ENCODE results near the gene OR2V2.
"Not testable (repeated sequence)": the region's sequence is repeated elsewhere in the genome, so short reads cannot be mapped to it uniquely, and the experiment has no call there.

The OR2V2 gene

DNA sequence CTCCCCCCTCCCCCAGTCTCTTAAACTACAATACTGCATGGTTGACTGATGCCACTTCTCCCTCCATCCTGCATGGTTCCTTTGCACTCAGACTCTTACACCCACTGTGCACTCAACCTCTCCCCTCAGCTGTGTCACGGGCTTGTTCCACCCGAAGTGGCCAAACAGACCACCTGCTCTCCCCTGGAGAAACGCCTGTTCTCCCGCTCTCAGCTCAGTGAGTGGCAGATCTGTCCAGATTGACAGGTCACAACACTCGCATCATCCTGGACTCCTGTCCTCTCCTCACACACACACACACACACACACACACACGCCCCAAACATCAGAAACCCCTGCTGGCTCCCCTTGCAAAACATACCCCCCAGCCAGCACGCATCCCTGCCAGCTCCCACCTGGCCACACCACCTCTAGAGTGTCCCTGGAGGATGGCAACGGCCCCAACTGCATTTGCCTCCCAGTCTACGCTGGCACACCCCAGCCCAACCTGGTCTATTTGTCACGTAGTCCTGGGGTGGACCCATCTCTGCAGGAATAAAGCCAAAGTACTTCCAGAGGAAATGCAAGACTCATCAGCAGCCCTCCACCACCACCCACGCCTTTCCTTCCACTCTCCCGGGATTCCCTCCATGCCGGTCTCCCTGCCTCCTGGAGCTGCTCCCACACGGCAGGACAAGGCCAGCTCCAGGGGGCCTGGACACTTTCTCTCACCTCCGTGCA lies 19.3 kb upstream of the OR2V2 start:
- no peaks in the 10 kb centered on the region for H3K36me3 ChIP-seq (ENCODE audit: control insufficient read depth in 1 of 2, insufficient read depth in 2 of 2, low read length in 2 of 2)
- no peak overlapping the region for H3K9ac ChIP-seq (ENCODE audit: low read depth in 1 of 2, low read length in 2 of 2)
- no peak overlapping the region for H3K4me3 ChIP-seq (ENCODE audit: low read depth in 1 of 2, low read length in 2 of 2)
- H3K27me3 ChIP-seq (ENCODE audit: control insufficient read depth in 1 of 2, insufficient read depth in 2 of 2, low read length in 2 of 2): peaks cover 8 to 17% of the 10 kb centered on the region in 2 donors
- no peak overlapping the region for H3K27ac ChIP-seq (ENCODE audit: low read depth, low read length)
- H3K4me1 ChIP-seq (ENCODE audit: control insufficient read depth in 1 of 2, insufficient read depth in 2 of 2, low read length in 2 of 2): no peaks in the 10 kb centered on the region
- no peaks in the 10 kb centered on the region for H3K9me3 ChIP-seq (ENCODE audit: control insufficient read depth in 1 of 2, low read length in 2 of 2)

GRCh38 chr5:181129601-181130000 lies 17.8 kb upstream of the OR2V2 start:
- Histone ChIP-seq H3K4me3 (ENCODE audit: low read depth in 1 of 2, low read length in 2 of 2) (no peak overlapping the region), H3K9me3 (ENCODE audit: control insufficient read depth in 1 of 2, low read length in 2 of 2) (no peaks in the 10 kb centered on the region), H3K36me3 (ENCODE audit: control insufficient read depth in 1 of 2, insufficient read depth in 2 of 2, low read length in 2 of 2) (no peaks in the 10 kb centered on the region), H3K4me1 (ENCODE audit: control insufficient read depth in 1 of 2, insufficient read depth in 2 of 2, low read length in 2 of 2) (no peaks in the 10 kb centered on the region), H3K27me3 (ENCODE audit: control insufficient read depth in 1 of 2, insufficient read depth in 2 of 2, low read length in 2 of 2) (peaks cover 8 to 17% of the 10 kb centered on the region in 2 donors), H3K9ac (ENCODE audit: low read depth in 1 of 2, low read length in 2 of 2) (no peak overlapping the region), H3K27ac (ENCODE audit: low read depth, low read length) (no peak overlapping the region)

DNA sequence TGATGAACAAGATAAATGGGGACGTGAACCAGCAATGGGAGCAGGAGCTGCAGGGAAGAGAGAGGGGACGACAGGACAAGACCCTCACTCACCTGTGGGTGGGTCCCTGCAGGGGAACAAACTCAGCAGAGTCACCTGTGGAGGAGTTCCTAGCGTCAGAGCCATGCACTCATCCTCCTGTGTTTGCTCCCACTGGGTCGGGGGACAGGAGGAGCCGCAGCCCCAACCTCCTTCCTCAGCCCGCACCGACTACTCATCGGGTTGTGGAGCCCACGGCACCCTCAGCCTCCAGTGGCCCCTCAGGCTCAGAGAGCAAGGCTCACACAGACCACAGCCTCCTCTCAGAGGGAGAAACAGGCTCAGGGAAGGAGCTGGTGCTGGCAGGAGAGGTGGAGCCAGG lies 17.3 kb upstream of the OR2V2 start:
- H3K4me1 ChIP-seq (ENCODE audit: control insufficient read depth in 1 of 2, insufficient read depth in 2 of 2, low read length in 2 of 2); H3K36me3 ChIP-seq (ENCODE audit: control insufficient read depth in 1 of 2, insufficient read depth in 2 of 2, low read length in 2 of 2); H3K9me3 ChIP-seq (ENCODE audit: control insufficient read depth in 1 of 2, low read length in 2 of 2); H3K27ac ChIP-seq (ENCODE audit: low read depth, low read length); H3K4me3 ChIP-seq (ENCODE audit: low read depth in 1 of 2, low read length in 2 of 2); H3K9ac ChIP-seq (ENCODE audit: low read depth in 1 of 2, low read length in 2 of 2): not testable (repeated sequence)
- H3K27me3 ChIP-seq (ENCODE audit: control insufficient read depth in 1 of 2, insufficient read depth in 2 of 2, low read length in 2 of 2): peaks cover 8 to 15% of the 10 kb centered on the region in 2 donors

DNA sequence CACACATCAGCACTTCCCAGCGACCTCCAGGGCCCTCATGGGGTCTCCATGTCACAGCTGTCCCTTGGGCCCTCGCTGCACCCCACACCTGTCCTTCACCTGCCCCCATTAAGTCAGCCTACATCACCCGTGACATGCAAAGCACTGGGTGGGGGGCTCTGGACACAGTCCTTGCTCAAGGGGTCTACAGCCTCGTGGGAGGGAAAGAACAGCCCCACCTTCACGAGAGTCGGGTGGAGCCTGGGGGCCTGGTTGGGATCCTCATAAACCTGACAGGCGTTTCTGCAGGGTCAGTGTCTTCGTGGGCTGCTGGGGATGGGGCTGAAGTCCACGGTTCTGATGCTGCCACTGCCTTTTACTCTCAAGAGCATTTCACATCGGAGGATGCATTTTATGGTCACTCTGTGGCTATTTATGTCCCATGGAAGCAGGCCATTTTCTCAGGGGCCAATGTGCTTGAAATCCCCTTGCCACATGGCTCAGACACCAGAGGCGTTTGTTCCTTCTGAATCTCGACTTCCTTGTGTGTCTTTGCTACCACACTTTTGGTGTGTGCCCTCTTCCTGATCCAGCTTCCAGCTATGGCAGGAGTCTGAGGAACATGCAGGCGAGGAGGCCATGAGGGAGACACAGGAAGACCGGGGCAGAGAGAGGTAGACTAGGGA lies 16.4 kb upstream of the OR2V2 start, which contains the start of gene OR2V1:
TSS of gene OR2V1 (minus strand) at position 338 of the 665 bp plus-strand sequence. CDS start 5,865 bp downstream, outside the sequence.
- no peak within 1 kb of the TSS for H3K4me3 ChIP-seq (ENCODE audit: low read depth in 1 of 2, low read length in 2 of 2)
- no peaks in the 10 kb centered on the region for H3K36me3 ChIP-seq (ENCODE audit: control insufficient read depth in 1 of 2, insufficient read depth in 2 of 2, low read length in 2 of 2)
- H3K27me3 ChIP-seq (ENCODE audit: control insufficient read depth in 1 of 2, insufficient read depth in 2 of 2, low read length in 2 of 2): peaks cover 8 to 12% of the 10 kb centered on the region in 2 donors
- H3K27ac ChIP-seq (ENCODE audit: low read depth, low read length): no peak within 1 kb of the TSS
- H3K4me1 ChIP-seq (ENCODE audit: control insufficient read depth in 1 of 2, insufficient read depth in 2 of 2, low read length in 2 of 2): no peaks in the 10 kb centered on the region
- no peaks in the 10 kb centered on the region for H3K9me3 ChIP-seq (ENCODE audit: control insufficient read depth in 1 of 2, low read length in 2 of 2)
- H3K9ac ChIP-seq (ENCODE audit: low read depth in 1 of 2, low read length in 2 of 2): no peak within 1 kb of the TSS

DNA sequence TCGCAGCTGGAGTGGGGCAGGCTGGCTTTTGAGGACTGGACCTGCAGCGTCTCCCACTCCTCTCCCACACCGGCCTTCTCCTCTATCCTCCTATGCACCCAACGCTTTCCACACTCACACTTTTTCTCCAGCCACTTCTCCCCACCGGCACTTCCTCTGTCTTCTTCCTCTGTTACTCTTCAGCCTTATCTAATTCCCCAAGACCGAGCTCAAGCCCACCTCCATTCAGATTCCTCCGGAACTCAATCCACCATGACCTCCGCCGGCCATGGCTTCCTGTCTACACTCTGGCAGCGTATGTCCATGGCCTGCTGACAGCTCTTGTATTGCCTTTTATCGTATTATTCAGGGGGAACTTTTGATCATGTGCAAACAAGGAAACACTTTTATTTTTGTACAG lies 15.9 kb upstream of the OR2V2 start:
- Histone ChIP-seq H3K27me3 (ENCODE audit: control insufficient read depth in 1 of 2, insufficient read depth in 2 of 2, low read length in 2 of 2) (peaks cover 8 to 12% of the 10 kb centered on the region in 2 donors), H3K4me1 (ENCODE audit: control insufficient read depth in 1 of 2, insufficient read depth in 2 of 2, low read length in 2 of 2) (no peaks in the 10 kb centered on the region), H3K9me3 (ENCODE audit: control insufficient read depth in 1 of 2, low read length in 2 of 2) (no peaks in the 10 kb centered on the region)

DNA sequence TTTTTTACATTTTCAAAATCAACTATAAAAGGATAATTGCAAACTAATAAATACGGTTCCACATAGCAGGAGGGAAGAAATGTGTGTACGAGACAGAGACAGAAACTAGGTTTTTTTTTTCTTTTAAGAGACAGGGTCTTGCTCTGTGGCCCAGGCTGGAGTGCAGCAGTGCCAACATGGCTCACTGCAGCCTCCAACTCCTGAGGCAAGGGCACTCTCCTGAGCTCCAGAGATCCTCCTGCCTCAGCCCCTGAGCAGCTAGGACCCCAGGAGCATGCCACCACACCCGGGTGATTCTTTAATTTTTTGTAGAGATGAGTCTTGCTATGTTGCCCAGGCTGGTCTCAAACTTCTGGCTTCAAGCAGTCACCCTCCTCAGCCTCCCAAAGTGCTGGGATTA lies 14.3 kb upstream of the OR2V2 start:
- Histone ChIP-seq H3K36me3 (ENCODE audit: control insufficient read depth in 1 of 2, insufficient read depth in 2 of 2, low read length in 2 of 2) (no peaks in the 10 kb centered on the region), H3K4me1 (ENCODE audit: control insufficient read depth in 1 of 2, insufficient read depth in 2 of 2, low read length in 2 of 2) (no peaks in the 10 kb centered on the region), H3K9me3 (ENCODE audit: control insufficient read depth in 1 of 2, low read length in 2 of 2) (no peaks in the 10 kb centered on the region), H3K27me3 (ENCODE audit: control insufficient read depth in 1 of 2, insufficient read depth in 2 of 2, low read length in 2 of 2) (peaks cover 4 to 7% of the 10 kb centered on the region in 2 donors), H3K4me3 (ENCODE audit: low read depth in 1 of 2, low read length in 2 of 2) (no peak overlapping the region), H3K9ac (ENCODE audit: low read depth in 1 of 2, low read length in 2 of 2) (no peak overlapping the region), H3K27ac (ENCODE audit: low read depth, low read length) (no peak overlapping the region)

More for the DNA sequence above, 15.9 kb upstream of the OR2V2 start:
- Histone ChIP-seq H3K4me3 (ENCODE audit: low read depth in 1 of 2, low read length in 2 of 2) (no peak overlapping the region), H3K27ac (ENCODE audit: low read depth, low read length) (no peak overlapping the region), H3K36me3 (ENCODE audit: control insufficient read depth in 1 of 2, insufficient read depth in 2 of 2, low read length in 2 of 2) (no peaks in the 10 kb centered on the region), H3K9ac (ENCODE audit: low read depth in 1 of 2, low read length in 2 of 2) (no peak overlapping the region)

- H3K4me1 ChIP-seq (ENCODE audit: control insufficient read depth in 1 of 2, insufficient read depth in 2 of 2, low read length in 2 of 2): no peaks in the 10 kb centered on the region
- H3K9me3 ChIP-seq (ENCODE audit: control insufficient read depth in 1 of 2, low read length in 2 of 2): no peaks in the 10 kb centered on the region
- H3K9ac ChIP-seq (ENCODE audit: low read depth in 1 of 2, low read length in 2 of 2): no peak overlapping the region
- H3K36me3 ChIP-seq (ENCODE audit: control insufficient read depth in 1 of 2, insufficient read depth in 2 of 2, low read length in 2 of 2): no peaks in the 10 kb centered on the region
- no peak overlapping the region for H3K4me3 ChIP-seq (ENCODE audit: low read depth in 1 of 2, low read length in 2 of 2)
- H3K27ac ChIP-seq (ENCODE audit: low read depth, low read length): no peak overlapping the region
- H3K27me3 ChIP-seq (ENCODE audit: control insufficient read depth in 1 of 2, insufficient read depth in 2 of 2, low read length in 2 of 2): peaks cover 3 to 4% of the 10 kb centered on the region in 2 donors
These were observed 13.7 kb upstream of the OR2V2 start for GRCh38 chr5:181133610-181134231.

GRCh38 chr5:181134259-181134658 lies 13.1 kb upstream of the OR2V2 start:
- no peaks in the 10 kb centered on the region for H3K4me1 ChIP-seq (ENCODE audit: control insufficient read depth in 1 of 2, insufficient read depth in 2 of 2, low read length in 2 of 2)
- no peak overlapping the region for H3K4me3 ChIP-seq (ENCODE audit: low read depth in 1 of 2, low read length in 2 of 2)
- H3K27ac ChIP-seq (ENCODE audit: low read depth, low read length): no peak overlapping the region
- peaks cover 2 to 4% of the 10 kb centered on the region in 2 donors for H3K27me3 ChIP-seq (ENCODE audit: control insufficient read depth in 1 of 2, insufficient read depth in 2 of 2, low read length in 2 of 2)
- H3K9ac ChIP-seq (ENCODE audit: low read depth in 1 of 2, low read length in 2 of 2): no peak overlapping the region
- H3K9me3 ChIP-seq (ENCODE audit: control insufficient read depth in 1 of 2, low read length in 2 of 2): no peaks in the 10 kb centered on the region
- H3K36me3 ChIP-seq (ENCODE audit: control insufficient read depth in 1 of 2, insufficient read depth in 2 of 2, low read length in 2 of 2): no peaks in the 10 kb centered on the region

DNA sequence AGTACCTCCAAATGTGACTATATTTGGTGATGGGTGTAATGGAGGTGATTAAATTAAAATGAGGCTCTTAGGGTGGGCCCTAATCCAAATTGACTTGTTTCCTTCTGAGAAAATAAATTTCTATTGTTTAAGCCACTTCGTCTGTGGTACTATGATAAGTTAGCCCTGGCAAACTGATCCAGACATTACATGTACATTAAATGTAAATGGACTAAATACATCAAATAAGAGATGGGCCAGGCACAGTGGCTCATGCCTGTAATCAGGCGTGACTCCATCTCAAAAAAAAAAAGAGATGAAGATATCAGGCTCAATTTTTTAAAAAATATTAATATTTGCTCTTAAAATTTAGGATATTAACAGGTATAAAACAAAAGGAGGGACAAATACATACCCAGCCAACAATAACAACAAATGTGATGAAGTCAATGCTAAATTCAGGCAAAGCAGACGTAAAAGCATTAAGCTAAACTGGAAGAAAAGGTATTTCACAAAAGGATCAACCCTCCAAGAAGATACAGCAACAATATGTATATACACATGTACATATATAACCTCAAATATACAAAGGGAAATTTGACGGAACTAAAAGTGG lies 10.9 kb upstream of the OR2V2 start:
- Histone ChIP-seq H3K36me3 (ENCODE audit: control insufficient read depth in 1 of 2, insufficient read depth in 2 of 2, low read length in 2 of 2) (no peaks in the 10 kb centered on the region), H3K27me3 (ENCODE audit: control insufficient read depth in 1 of 2, insufficient read depth in 2 of 2, low read length in 2 of 2) (no peaks in the 10 kb centered on the region), H3K4me3 (ENCODE audit: low read depth in 1 of 2, low read length in 2 of 2) (no peak overlapping the region)

DNA sequence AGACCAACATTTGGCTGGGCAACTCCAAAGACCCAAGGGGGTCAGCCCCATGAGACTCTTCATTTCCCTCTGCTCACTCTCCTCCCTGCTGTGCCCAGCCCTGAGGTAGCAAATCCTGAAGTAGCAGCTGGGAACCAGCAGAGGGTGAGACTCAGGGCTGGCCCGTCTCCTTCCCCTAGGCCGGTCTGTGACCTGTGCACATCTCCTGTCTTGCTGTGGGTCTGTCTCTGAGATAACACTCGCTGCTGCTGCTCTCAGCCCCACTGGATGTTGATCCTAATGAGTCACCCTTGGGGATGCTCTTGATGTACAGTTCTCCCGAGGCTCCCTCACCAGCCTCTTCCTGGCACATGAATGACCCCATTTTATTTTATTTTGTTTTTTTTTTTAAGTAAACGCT lies 9.1 kb upstream of the OR2V2 start:
- H3K27me3 ChIP-seq (ENCODE audit: control insufficient read depth in 1 of 2, insufficient read depth in 2 of 2, low read length in 2 of 2): no peaks in the 10 kb centered on the region

More for the DNA sequence above, 10.9 kb upstream of the OR2V2 start:
- no peaks in the 10 kb centered on the region for H3K9me3 ChIP-seq (ENCODE audit: control insufficient read depth in 1 of 2, low read length in 2 of 2)
- no peak overlapping the region for H3K9ac ChIP-seq (ENCODE audit: low read depth in 1 of 2, low read length in 2 of 2)
- H3K27ac ChIP-seq (ENCODE audit: low read depth, low read length): no peak overlapping the region
- H3K4me1 ChIP-seq (ENCODE audit: control insufficient read depth in 1 of 2, insufficient read depth in 2 of 2, low read length in 2 of 2): no peaks in the 10 kb centered on the region

More for the DNA sequence above, 9.1 kb upstream of the OR2V2 start:
- Histone ChIP-seq H3K9ac (ENCODE audit: low read depth in 1 of 2, low read length in 2 of 2) (no peak overlapping the region), H3K36me3 (ENCODE audit: control insufficient read depth in 1 of 2, insufficient read depth in 2 of 2, low read length in 2 of 2) (no peaks in the 10 kb centered on the region), H3K9me3 (ENCODE audit: control insufficient read depth in 1 of 2, low read length in 2 of 2) (no peaks in the 10 kb centered on the region), H3K27ac (ENCODE audit: low read depth, low read length) (no peak overlapping the region), H3K4me3 (ENCODE audit: low read depth in 1 of 2, low read length in 2 of 2) (no peak overlapping the region), H3K4me1 (ENCODE audit: control insufficient read depth in 1 of 2, insufficient read depth in 2 of 2, low read length in 2 of 2) (no peaks in the 10 kb centered on the region)

Data from duodenal mucosa (tissue), 2 donors.